H1 (cell line): ENCODE data around the gene ABHD11. TPM values are rescaled to one million over a fixed set of nuclear protein-coding genes. Genes with fewer than 3 reads are reported as not detected.

Source experiments
- SIN3A ChIP-seq, 2 experiments: IDR thresholded peaks in 1 of 2; conservative IDR thresholded peaks in 1 of 2; 2 replicates each; pipeline ENCODE4 v1.6.1; 2011 to 2012; ENCODE audit warnings: low read length in 2 of 2, improper control_type of control experiment in 1 of 2, low read depth in 1 of 2, mild to moderate bottlenecking in 1 of 2
- polyA plus RNA-seq, 7 experiments: library from polyadenylated mRNA; depleted of rRNA in 3 of 7; stranded (reverse) in 5 of 7; unstranded in 2 of 7; fragments of >200 nt in 5 of 7; fragments of 200-250 nt in 2 of 7; gene quantifications; 1 replicate in 5 of 7; 2 replicates in 1 of 7; 4 replicates in 1 of 7; pipeline versions ENCODE4 v1.2.1 to v1.2.3, GENCODE V29; 2011 to 2013; ENCODE audit warnings: missing spikeins in 2 of 7, mixed read lengths in 2 of 7
- total RNA-seq: library from RNA; stranded (reverse); fragmentation: NEBNext Ultra II Directional; extraction: Animal tissue kit (Norgen Biotek cat#: 25700); gene quantifications from 2 replicates; pipeline ENCODE4 v1.2.1, GENCODE V29; 2021

ABHD11 gene
- total and polyA plus RNA-seq, 2 of the 8 experiments (the other 6 are each of a cell fraction or from before 2014, with no cell fraction given): 19.8 to 42.2 TPM

- TF ChIP-seq SIN3A (conservative IDR thresholded peaks at IDR 0.05 in 1 of 2, IDR thresholded peaks at IDR 0.05 in 1 of 2; ENCODE audit: low read depth in 1 of 2, low read length in 2 of 2): no peak
Measured at GRCh38 chr7:73705551-73705920, 33.1 kb downstream of the ABHD11 start (continued).
